GM04503 (cell line): ENCODE results near the gene ARSG.
"Not testable (repeated sequence)": the region's sequence is repeated elsewhere in the genome, so short reads cannot be mapped to it uniquely, and the experiment has no call there.

Source experiments
- DNase-seq: peaks from one replicate; pipeline ENCODE4 v3.0.0-alpha.2; 2012; ENCODE audit warnings: low read depth

The ARSG gene

DNA sequence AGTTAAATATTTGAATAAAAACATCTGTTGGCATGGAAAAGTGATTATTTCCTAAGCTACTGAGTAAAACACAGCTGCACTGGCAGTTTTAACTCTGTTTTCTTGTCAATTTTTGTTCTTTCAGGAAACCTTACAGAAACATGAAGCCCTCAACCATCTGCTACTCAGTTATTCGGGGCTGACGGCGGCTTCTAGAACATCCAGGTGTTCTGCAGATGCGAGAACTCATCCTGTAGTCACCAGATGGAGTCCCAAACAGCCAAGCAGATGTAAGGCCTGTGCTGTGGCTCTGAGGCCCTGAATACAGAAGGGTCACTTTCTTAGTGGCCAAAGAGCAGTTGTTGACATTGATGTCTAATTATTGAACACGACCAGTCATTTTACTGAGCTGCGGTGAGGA lies 15.5 kb downstream of the ARSG start:
- DNase-seq, result no peak

DNA sequence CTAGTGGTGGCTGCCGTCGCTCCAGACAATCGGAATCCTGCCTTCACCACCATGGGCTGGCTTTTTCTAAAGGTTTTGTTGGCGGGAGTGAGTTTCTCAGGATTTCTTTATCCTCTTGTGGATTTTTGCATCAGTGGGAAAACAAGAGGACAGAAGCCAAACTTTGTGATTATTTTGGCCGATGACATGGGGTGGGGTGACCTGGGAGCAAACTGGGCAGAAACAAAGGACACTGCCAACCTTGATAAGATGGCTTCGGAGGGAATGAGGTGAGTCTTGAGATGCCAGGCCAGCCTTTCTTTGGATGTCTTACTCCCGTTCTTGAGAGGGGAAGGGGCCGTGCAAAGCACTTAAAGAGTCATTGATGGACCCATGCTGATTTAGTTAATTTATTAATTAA lies 16.1 kb downstream of the ARSG start:
- DNase-seq, result no peak

DNA sequence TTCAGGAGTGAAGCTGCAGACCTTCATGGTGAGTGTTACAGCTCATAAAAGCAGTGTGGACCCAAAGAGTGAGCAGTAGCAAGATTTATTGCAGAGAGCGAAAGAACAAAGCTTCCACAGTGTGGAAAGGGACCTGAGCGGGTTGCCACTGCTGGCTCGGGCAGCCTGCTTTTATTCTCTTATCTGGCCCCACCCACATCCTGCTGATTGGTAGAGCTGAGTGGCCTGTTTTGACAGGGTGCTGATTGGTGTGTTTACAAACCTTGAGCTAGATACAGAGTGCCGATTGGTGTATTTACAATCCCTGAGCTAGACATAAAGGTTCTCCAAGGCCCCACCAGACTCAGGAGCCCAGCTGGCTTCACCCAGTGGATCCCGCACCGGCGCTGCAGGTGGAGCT lies 17.2 kb downstream of the ARSG start:
- not testable (repeated sequence) for DNase-seq

DNA sequence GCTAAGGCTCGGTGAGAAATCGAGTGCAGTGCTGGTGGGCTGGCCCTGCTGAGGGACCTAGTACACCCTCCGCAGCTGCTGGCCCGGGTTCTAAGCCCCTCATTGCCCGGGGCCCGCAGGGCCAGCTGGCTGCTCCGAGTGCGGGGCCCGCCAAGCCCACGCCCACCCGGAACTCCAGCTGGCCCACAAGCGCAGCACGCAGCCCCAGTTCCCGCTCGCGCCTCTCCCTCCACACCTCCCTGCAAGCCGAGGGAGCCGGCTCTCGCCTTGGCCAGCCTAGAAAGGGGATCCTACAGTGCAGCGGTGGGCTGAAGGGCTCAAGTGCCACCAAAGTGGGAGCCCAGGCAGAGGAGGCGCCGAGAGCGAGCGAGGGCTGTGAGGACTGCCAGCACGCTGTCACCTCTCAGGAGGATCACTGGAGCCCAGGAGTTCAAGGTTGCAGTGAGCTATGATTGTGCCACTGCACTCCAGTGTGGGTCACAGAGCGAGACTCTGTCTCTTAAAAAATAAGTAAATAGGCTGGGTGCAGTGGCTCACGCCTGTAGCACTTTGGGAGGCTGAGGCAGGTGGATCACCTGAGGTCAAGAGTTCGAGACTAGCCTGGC lies 17.9 kb downstream of the ARSG start:
- DNase-seq, result not testable (repeated sequence)

DNA sequence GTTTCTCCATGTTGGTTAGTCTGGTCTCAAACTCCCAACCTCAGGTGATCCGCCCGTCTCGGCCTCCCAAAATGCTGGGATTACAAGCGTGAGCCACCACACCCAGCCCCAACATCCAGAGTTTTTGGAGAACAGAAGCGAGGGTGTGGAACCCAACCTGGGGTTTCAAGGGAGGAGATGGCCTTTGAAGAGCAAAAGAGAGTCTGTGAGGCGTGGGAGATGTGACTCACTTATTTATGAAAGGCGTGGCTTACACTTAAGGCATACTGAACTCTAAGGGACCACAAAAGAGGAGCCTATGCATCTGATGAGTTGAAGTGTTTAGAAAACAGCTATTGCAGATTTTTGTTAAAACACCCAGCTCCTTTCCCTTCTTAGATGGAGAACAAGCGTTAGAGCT lies 18.9 kb downstream of the ARSG start:
- no peak for DNase-seq

DNA sequence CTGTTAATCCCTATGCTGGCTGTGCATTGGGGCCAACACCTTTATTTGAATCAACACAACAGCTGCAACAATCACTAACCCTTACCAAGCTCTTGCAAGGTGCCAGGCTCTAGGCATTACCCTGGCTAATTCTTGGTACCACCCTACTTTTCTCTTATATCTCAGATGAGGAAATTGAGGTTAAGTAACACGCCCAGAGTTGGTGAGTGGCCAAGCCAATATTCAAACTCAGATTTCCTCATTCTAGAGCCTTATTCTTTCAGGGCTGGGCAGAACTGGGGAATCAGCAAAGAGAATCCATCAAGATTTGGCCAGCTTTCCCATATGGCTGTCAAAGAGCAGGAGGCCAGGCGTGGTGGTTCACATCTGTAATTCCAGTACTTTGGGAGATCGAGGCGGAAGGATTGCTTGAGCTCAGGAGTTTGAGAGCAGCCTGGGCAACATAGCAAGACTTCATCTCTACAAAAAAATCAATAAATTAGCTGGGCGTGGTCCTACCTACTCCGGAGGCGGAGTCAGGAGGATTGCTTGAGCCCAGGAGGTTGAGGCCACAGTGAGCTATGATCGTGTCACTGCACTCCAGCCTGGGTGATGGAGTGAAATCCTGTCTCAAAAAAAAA lies 23.7 kb downstream of the ARSG start:
- DNase-seq, result no peak

DNA sequence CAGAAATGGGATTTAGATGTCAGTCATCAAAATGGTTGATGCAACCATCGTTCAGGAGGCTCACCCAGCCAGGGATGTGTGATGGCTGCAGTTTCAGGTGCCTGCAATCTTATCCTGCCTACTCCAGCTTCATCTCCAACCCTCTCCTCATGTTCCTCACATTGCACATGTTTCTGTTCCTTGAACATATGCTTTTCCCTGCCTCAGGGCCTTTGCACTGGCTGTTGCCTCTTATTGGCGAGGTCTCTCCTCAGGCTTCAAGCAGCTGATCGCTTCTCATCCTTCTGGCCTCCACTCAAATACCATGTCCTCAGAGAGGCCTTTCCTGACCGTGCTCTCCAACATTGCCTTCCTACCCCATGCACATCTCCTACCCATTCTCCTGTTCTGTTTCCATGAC lies 24.6 kb downstream of the ARSG start:
- no peak for DNase-seq

DNA sequence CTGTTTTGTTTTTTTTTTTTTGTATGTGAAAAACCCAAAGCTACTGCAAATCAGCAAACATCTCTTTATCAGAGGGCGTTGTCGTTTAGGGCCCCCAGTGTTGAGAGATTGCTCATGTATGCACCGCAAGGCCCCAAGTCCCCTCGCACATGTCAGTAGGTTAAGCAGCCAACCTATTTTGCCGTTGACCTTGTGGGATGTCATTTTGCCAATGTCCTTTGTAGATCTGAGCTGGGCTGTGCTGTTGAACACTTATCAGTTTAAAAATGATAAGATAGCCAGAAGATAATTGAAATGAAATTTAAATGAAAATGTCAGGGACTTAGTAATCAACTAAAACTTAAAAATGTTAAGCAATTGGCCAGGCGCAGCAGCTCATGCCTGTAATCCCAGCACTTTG lies 26.2 kb downstream of the ARSG start:
- DNase-seq, result no peak

DNA sequence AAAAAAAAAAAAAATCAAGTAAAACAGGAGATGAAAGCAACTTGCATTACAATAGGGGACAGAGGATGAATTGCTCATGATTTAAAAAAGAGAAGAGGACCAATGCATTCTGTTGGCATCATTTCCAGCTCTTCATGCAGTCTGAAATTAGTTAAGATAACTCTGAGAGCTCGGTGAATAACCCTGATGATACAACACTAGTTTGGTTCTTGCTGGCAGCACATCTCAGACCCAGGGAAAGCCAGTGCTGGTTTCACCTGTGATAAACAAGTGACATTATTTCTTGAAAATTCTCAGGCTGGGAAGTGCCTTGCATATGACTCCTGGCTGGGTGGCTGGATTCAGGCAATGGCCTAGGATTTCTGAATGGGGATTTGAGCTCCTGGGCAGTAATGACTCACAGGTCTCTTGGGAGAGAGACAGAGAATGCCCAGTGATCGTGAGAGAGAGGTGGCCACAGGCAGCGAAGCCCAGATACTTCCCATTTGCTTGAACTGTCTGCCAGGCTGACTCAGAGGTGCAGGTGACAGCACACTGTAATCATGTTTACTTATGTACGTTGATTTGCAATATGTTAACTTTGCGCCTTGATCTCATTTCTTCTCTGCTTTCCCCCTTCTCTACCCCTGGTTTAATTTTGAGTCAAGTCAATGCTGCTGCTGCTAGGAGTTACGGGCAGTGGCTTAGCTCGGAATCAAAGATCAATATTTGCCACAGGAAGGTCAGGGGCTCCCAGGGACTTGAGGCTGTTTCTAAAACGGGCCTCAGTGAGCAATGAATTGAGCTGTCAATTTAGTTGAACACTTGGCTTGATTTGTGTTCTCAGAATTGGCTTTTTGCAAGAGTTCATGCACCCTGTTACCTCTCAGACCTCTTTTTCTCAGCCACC lies 27.1 kb downstream of the ARSG start:
- DNase-seq, result peak; percentile 44

DNA sequence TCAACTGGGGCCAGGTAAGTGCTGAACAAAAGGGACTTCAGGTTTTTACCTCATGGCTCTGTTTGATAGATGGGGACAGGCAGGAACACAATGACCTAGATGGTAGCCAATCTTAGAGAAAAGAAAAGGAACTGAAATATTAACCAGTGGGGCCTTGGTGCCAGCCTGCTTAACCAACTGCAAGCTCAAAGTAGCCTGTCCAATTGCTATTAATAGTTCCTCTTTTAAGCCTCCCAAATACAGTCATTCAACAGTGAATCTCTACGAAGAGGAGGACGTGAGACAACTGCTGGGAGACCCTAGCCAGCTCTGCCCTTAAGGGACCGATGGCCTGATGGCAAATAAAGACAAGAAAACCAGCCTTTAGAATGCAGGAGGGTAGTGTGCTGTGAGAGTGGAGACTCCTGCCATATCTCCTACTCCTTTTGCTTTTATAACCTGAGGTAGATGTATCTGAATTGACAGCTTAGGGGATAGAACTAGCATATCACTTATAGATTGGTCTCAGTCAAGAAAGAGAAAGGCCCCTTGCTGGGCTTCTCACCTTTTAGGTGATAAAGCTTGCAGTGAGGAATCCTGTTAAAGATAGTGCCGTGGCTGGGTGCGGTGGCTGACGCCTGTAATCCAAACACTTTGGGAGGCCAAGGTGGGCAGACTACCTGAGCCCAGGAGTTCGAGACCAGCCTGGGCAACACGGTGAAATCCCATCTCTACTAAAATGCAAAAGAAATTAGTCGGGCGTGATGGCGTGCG lies 28.3 kb downstream of the ARSG start:
- DNase-seq, result no peak

DNA sequence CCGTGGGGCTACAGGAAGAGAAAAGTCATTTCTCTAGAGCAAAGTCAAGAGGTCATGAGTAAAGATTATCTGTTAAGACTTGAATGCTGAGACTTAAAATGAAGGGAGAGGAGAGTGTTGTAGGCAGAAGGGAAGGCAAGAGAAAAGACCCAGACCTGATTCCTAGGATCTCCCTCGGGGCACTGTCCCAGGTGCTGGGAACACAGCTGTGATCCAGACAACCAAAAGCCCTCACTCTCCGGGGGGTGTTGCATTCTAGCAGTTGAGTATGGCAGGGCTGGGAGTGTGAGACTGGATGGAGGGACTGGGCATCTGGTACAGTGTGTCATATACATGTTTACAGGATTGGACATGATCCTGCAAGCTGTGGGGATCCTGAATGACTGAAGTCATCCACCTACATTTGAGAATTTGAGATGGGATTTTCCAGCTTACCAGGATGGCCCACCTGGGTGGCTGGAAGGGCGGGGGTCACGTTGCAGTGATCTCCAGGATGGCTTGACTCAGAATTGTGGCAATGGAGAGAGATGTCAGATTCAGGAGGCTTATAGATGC lies 29.1 kb downstream of the ARSG start:
- DNase-seq, result no peak

DNA sequence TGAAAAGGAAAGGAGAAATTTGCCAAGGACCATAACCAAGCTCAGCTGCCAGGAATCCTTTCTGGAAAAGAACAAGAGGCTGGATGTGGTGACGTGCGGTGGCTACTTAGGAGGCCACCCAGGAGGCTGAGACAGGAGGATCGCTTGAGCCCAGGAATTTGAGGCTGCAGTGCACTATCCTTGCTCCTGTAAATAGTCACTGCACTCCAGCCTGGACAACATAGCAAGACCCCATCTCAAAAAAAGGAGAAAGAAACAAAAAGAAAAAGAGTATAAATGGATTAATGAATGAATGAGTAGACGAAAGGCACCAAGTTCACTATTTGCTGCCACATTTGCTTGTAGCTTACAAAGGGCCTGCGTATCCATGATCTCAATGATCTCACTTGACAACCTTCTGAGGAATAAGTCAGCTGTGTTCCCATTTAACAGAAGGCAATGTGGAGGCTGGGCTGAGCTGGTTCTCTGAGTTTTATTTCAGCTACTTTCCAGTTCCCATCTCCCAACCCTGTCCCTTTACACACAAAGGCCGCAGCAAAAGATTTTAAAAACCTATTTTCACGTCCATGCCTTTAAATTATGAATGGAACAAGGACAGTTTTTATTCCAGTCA lies 29.8 kb downstream of the ARSG start:
- DNase-seq, result no peak

DNA sequence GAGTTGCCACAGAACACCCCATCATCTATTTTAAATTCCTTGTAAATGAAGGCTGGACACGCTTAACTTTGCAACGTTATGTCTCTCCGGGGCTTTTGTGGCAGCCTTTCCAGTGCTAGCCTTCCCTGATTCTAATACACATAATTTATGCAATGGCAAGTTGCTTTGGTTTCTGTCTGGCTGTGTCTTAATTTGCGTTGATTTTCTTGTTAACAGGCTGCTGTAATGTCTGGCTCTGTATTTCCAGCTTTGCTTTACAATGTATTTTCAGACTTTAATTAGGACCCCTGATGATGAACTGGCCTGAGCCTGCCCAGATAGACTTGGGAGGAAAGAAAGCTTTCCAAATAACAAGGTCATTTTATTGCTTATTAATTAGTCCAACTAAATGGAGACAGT lies 30.3 kb downstream of the ARSG start:
- DNase-seq, result no peak

DNA sequence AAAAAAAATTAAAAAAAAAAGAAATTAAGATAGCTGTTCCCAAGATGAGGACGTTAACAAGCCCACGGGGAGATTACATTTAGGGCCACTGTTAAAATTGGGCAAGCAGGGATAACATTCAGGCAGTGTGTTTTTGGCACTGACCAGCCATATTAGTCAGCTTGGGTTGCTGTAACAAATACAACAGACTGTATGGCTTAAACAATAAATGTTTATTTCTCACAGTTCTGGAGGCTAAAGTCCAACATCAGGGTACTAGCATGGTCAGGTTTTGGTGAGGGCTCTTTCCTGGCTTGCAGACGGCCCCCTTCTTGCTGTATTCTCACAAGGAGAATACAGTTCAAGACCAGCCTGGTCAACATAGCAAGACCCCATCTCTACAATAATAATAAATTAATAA lies 31.3 kb downstream of the ARSG start:
- no peak for DNase-seq

DNA sequence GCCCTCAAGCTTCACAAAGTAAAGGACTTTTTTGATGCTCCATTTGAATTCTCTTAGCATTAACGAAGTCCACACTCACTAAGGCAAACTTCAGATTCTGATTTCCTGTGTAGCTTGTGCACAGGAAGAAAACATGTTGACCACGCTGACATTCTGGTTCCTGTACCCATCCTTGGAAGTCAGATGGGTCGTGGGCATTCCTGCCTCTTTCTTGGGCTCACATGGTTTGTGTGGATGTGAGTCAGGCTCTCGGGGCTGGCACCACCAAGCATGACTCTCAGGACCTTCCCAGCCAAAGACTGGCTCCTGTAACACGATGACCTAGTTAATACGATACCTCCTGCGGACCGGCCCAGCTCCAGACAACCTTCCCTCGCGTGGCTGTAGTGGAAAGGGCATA lies 32.8 kb downstream of the ARSG start:
- no peak for DNase-seq

DNA sequence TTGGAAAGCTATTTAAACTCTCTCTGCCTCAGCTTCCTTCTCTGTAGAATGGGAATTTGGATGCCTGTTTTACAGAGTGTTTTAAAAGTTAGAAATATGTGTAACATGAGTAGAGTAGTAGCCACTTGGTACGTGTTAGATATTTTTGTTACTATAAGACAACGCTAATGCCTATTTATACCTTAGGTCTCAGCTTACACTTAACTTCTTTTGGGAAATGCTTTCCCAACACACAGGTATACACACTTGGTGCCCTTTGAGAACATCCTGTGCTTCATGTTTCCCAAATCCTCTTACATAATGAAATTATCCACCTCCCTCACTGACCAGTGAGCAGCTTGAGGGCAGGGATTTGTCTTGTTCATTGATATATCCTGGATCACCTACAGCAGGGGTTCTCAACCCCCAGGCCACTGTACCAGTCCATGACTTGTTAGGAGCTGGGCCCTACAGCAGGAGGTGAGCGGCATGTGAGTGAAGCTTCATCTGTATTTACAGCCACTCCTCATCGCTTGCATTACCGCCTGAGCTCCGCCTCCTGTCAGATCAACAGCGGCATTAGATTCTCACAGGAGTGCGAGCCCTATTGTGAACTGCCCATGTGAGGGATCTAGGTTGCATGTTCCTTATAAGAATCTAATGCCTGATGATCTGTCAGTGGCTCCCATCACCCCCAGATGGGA lies 33.5 kb downstream of the ARSG start:
- DNase-seq, result no peak

DNA sequence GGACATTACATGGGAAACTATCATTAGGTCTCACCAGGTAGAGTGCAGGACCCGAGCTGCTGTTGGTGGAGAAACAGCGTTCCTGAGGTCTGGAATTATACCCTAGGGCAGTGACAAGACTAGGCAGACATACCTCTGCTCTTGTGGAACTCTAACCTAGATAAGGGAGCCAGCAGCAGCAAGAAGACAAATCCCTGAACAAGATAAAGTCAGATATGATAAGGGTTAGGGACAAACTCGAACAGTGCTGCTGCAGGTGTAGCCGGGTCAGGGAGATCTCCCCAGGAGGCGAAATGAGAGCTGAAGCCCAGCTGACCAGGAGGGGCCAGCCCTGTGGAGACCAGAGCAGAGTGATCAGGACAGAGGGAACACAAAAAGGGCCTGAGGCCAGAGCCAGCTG lies 34.7 kb downstream of the ARSG start:
- DNase-seq, result no peak

DNA sequence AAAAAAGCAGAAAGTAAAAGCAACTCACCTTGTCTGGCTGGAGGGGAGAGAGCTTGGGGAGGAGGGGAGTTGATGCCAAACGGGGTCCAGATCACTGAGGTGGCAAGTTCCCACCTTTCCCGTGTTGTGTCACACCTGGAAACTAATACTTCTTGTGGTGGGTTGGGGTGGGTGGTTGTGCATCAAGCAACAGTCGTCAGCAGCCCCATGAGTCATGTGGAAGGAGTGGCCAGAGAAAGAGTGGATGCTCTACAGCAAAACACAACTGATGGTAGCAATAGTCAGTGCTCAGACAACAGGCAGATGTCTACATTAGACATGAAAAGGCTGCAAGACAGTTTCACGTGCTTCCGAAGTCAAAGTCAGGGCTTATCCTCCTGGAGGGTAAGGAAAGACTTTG lies 35.4 kb downstream of the ARSG start:
- DNase-seq, result no peak

DNA sequence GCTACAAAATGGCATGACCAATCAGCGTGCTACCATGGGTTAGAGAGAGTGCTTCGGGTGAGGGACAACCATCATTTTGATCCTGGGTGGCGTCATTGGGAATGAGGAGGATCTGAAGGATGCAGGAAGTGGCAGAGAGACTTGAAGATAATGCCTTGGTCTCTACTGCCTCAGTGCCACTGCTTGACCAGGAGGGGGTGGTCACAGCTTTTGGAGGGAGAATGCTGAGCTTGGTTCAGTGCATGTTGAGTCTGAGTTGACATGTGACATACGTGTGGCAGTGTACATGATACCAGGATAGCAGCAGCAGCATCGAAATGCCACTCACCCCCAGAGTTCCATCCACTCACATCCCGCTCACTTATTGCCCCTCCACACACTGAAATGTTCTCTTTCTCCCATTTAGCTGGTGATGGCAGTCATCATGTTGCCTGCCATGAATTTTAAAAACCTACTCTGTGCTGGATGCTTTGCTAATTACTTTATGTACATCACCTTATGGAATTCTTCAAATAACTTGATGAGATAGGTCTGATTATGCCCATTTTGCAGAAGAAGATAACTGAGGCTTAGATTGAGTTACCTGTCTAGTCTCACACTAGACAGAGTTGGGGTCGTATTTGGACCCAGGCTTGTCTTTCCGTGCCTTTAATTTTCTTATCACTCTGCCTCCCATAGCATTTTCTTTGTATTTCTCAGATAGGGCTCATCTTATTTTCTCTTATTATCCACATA lies 36.7 kb downstream of the ARSG start:
- DNase-seq, result no peak

DNA sequence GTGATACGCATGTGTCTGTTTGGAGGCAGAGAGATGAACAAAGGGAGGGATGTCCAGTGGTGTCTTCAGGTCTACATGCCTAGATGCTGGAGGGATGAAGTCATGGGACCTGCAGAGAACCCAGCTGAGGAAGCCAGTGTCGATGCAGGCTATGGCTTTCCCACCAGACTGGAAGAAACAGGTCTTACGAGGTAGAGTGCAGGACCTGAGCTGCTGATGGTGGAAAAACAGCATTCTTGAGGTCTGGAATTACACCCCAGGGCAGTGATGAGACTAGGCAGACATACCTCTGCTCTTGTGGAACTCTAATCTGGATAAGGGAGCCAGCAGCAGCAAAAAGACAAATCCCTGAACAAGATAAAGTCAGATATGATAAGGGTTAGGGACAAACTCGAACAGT lies 37.4 kb downstream of the ARSG start:
- DNase-seq, result no peak

DNA sequence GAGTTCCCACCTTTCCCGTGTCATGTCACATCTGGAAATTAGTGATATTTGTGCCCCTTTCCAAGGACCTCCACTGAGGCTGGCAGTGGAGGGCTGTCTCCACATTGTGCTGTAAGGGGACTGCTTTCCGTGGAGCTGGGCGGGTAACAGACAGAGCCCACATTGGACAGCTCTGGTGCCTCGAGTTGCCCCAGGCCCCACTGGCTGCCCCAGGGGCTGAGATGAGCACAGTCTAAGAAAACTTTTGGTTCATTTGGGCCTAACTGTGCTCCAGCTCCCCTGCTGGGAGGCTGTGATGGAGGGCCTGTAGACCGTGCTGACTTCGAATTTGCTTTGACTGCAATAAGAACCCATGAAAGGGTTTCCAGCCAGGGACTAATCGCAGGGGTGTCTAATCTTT lies 38.0 kb downstream of the ARSG start:
- DNase-seq, result no peak
